NCI-H1417 treated with DMSO at 0.1 percent for 48 hours (cell line): ENCODE measurements around the gene TRIM47.
"Not testable (repeated sequence)": the region's sequence is repeated elsewhere in the genome, so short reads cannot be mapped to it uniquely, and the experiment has no call there.

Experiments used
- DNase-seq: peaks from one replicate; lab custom pipeline; 2025; lab: John Stamatoyannopoulos, UW

Gene TRIM47

DNA sequence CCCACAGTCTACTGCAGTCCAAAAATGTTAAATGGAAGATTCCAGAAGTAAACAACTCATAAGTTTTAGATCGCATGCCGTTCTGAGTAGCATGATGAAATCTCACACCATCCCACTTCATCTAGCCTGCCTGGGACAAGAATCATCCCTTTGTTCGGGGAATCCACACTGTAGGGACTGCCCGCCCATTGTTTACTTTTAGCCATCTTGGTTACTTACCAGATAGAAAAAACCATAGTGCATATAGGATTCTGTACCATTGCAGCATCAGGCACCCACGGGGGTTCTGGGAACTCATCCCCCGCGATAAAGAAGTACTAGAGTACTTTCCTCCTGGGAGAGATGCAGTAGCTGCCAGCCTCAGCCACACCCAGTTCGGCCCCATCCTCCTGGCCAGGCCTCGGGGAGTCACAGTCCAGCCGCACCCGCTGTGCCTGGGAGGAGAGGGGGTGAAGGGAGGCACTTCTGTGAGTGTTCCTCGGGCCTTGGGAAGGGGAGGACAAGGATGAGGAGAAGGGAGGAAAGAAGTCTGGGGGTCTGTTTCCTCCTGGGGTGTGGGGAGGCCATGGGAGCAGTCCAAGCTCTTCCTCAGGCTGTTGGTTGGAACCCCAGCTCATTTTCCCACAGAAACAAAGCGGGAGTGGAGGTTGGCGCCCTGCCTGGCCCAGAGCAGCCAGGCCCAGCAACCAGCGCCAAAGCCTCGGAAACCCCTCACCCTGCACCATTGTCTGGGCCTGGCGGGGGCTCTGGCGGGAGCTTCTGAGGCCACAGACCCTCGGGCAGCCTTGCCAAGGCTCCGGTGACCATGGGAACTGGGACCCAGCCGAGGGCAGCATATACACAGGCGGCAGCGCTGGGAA lies 8.9 kb downstream of the TRIM47 start:
- DNase-seq, result no peak

DNA sequence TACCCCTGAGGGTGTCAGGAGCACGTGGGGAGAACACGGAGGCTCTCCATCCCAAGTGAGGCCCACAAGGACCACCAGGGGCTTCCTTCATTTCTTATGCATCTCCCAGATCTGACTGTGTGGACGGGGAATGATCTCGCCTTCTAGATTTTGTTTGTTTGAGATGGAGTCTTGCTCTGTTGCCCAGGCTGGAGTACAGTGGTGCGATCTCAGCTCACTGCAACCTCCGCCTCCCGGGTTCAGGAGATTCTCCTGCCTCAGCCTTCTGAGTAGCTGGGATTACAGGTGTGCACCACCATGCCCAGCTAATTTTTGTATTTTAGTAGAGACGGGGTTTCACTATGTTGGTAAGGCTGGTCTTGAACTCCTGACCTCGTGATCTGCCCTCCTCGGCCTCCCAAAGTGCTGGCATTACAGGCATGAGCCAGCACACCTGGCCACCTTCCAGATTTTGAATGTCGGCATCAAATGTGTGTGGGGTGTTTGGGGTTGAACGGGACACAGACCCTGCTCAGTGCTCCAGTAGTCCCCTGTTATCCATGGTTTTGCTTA lies 9.6 kb downstream of the TRIM47 start:
- not testable (repeated sequence) for DNase-seq

DNA sequence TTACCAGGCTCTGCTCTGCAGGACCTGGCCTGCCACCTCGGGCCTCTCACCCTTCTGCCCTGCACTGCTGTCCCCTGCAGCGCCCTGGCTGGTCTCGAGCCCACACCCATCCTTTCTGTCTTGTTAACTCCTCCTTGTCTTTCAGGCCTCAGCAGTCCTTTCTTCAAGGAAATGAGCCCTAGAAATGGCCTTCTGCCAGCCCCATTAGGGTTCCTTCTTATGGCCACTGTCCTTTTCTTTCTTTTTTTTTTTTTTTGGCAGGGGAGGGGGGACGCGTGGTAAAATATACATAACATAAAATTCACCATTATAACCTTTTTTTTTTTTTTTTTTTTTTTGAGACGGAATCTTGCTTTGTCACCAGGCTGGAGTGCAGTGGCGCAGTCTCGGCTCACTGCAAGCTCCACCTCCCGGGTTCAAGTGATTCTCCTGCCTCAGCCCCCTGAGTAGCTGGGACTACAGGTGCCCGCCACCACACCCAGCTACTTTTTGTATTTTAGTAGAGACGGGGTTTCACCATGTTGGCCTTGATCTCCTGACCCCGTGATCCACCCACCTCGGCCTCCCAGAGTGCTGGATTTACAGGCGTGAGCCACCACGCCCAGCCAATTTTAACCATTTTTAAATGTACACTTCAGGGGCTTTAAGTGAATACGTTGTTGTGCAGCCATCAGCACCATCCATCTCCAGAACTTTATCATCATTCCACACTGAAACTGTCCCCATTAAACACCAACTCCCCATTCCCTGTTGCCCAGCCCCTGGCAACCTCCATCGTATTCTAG lies 12.8 kb downstream of the TRIM47 start:
- not testable (repeated sequence) for DNase-seq

DNA sequence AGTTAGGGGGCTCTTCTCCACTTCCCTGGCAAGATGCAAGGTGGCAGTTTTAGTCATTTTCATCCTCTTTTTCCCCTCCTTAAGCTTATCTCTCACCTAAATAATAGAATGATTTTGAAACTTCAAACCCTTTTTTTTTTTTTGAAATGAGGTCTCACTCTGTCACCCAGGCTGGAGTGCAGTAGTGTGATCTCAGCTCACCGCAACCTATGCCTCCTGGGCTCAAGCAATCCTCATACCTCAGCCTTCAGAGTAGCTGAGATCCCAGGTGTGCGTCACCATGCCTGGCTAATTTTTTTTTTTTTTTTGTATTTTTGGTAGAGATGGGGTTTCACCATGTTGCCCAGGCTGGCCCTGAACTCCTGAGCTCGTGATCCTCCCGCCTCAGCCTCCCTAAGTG lies 13.5 kb downstream of the TRIM47 start:
- DNase-seq, result not testable (repeated sequence)

DNA sequence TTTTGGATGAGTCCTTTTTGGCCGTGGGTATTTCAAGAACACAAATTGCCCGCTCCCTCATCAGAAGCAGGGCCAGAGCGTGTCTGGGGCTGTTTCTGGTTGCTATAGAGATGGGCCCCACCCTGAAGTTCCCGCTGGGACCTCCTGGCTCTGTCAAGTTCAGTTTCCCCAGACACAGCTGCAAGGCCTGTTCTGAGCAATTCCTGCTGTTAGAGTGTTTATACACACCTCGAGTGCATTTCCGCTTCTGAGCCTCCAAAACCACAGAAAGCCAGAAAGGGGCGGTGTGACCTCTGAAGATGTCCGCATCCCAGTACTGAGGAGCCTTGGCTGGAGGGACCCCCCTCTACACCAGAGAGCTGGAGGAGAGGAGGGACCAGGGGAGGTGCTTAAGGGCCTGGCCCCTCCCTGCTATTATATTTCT lies 13.9 kb downstream of the TRIM47 start:
- no peak for DNase-seq

DNA sequence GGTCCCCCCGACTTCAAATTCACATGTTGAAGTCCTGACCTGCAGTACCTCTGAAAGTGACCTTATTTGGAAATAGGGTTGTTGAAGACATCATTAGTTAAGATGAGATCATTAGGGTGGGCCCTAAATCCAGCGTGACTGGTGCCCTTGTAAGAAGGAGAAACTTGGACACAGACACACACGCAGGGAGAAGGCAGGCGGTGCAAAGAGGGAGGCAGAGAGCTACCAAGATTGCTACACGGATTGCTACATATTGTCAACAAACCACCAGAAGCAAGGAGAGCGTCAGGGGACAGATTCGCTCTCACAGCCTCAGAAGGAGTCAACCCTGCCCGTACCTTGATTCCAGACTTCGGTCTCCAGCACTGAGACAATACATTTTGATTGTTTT lies 16.5 kb downstream of the TRIM47 start:
- no peak for DNase-seq

DNA sequence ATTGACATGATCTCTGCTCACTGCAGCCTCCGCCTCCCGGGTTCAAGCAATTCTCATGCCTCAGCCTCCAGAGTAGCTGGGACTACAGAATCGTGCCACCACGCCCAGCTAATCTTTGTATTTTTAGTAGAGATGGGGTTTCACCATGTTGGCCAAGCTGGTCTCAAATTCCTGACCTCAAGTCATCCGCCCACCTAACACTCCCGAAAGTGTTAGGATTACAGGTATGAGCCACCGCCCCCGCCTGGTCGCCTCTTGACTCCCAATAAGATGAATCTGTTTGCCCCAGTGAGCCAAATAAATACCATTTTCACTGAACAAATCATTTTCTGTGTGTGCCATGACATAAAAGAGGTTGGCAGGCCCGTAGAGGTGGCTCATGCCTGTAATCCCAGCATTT lies 19.0 kb downstream of the TRIM47 start:
- not testable (repeated sequence) for DNase-seq

DNA sequence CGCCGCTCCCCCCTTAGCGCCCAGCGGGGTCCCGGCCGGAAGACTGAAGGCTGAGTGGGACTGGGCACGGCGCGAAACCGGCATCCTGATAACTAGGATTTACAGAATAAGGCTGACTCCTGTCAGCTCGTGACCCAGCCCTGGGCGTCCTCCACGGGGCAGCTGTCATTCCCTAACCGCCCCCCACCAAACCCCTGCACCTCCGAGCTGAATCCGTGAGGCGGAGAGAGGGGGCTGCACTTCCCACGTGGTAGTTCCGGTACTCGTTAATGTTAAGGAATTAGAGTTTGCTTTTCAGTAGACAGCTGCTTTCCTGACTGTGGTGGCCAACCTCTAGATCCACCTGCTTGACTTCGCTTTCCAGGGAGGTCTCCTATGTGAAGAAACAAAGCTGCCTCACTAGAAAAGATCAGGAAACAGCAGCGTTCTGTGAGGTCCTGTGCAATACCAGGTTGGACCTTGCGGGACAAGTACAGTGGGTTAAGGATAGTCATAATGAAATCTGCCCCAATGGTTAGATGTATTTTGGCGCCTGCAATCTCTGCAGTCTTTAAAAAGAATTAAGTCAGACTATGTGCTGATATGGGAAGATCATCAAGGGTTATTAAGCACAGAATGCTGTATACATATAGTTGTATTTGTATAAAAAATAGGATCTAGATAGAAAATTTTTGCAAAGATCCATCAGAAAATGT lies 22.2 kb downstream of the TRIM47 start:
- DNase-seq, result no peak

DNA sequence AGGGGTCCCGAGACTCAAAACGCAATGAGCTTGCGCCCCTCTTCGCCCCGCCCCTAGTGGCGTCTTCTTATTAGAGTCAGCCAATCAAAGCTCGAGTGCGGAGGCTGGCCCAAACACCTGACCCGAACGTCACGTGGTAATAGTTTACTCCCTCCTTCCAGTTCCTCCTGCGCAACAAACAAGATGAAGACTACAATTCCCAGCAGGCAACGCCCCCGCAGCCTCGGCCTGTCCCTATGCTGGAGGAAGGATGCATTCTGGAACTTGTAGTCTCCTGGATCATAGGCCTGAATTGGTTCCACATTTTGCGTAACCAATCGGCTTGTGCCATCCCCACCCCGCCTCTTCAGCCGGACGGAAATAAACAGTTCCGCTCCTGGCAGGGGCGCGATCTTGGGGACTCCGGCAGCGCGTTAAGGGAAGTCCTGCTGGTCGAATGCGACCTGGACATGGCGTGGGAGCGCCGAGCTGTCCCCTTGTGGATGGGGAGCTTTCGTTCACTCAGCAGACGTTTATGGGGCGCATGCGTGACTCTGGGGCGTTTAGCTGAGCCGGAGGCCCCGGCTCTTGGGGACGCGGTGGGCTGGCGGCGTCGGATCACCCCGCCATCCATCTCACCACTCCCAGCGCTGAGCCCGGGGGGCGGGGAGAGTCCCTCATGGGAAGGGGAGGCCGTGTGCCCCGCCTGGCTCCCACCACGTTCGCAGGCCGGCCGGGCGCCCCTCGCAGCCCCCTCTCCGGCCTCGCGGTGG lies 22.9 kb downstream of the TRIM47 start, which contains the start of gene WBP2:
WBP2 (minus strand) TSS at position 26 of the 752 bp plus-strand sequence. CDS start 38 bp downstream, outside the sequence.
- DNase-seq, result peak; percentile 98

DNA sequence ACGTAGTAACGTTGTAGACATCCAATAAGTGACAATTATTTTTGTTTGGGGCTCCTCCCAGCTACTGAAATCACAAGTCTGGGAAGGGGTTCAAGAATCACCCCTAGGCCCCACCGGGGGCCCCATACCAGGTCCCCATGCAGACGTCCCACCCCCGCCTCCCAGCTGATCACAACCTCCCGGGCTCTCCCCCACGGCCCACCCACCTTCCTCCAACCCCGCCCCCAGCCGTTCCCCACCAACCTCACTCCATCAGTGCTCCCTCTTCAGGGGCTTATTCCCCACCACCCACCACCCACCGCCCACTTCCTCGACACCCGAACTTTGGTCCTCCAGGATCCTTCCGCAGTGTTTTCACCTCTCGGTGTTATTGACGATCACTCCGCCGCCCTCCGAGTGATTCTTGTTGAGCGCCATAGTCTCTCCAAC lies 23.5 kb downstream of the TRIM47 start:
- no peak for DNase-seq

DNA sequence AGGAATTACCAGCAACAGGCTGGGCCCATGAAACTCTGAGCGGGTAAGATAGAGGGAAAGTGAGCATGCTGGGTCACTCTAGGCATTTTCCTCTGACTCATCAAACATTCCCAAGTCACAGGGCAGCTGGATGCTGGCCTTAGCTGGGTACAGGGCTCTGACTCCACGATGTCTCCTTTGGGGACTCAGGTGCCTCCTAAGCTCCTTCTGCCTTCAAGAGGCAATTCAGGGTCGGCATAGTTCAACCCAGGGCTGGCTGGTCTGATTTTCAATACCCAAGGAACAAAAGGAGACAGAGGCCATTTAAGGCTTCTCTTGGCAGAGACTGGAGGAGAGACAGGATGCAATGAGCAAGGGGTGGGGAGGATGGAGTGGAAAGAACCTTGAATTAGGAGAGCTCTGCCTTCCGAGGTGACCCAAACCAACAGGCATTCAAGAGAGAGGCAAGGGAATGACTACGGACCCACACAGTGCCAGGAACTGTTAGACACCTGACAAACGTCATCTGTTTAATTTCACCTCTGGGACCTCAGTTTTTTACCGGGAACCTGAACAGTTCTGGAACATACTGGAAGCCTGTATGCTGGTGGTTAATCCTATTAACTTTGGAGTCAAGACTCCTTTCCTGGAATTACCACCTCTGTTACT lies 24.2 kb downstream of the TRIM47 start:
- no peak for DNase-seq

DNA sequence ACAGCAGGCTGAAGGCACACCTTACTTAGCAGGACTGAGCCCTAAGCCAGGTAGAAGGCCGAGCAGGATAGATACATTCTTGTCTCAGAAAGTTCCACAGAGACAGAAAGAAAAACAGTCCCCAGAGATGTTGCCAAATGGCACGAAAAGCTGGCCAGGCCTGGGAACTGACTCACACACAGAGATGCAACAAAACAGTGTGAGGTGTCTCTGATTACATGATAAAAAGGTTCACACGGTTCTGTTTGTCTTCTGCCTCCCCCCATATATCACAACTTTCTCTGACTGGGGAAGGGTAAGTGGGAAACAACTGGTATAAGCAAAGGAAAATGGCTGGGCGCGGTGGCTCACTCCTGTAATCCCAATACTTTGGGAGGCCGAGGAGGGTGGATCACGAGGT lies 24.9 kb downstream of the TRIM47 start:
- no peak for DNase-seq

DNA sequence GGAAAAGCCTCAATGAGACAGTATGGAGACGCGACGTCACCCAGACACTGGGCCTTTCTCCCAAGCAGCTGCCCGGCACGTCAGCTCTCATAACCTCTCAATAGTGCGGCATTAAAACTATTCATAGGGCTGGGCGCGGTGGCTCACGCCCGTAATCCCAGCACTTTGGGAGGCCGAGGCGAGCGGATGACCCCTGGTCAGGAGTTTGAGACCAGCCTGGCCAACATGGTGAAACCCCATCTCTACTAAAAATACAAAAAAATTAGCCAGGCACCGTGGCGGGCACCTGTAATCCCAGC lies 26.7 kb downstream of the TRIM47 start:
- DNase-seq, result not testable (repeated sequence)

DNA sequence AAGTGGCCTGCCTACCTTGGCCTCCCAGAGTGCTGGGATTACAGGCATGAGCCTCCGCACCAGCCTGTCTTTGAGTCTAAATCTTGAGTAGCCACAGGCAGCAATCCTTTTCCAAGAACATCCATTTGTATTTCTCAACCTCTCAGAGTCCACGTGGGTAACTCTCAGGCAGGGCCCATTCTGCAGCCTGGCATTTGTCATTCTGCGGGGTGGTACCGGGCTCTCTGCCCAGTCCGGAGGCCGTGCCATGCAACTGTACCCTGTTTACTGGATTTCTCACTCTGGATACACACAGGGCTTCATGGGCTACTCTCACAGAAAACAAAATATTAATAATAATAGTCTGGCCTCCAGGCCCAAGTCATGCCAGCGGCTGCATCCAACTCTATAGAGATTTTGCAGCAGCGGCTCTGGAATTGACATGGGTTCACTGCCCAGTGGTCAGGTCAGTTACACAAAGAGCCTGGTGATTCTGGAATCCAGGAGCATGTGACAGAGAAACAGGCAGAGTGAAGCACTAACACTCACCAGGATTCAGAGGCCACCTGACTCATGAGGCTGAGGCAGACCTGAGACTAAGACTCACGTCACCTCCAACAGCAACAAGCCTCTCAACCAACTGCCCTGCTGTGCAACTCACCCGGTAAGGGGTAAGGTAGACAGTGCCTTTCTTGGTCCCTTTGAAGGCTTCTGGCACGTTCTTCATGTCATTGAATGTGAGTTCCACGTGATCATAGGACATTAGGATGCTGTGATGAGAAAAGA lies 27.3 kb downstream of the TRIM47 start:
- no peak for DNase-seq

DNA sequence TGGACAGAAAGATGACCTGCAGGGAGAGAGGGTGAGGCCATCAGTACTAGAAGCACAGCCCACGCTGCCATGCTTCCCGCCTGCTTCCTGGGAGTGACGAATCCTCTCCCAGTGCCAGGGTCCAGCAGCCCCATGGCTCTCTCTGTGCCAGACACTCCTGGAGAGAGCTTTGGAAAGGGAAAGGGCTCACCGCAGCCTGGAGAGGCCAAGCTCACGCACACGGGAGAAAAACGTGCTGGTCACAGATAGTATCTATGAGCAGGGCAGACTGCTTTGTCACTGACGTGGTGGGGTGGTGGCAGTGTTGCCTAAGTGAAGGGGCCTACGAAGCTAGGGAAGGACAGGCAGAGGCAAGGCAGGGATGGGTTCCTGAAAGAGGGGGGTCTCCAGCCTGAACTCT lies 28.7 kb downstream of the TRIM47 start:
- DNase-seq, result no peak

DNA sequence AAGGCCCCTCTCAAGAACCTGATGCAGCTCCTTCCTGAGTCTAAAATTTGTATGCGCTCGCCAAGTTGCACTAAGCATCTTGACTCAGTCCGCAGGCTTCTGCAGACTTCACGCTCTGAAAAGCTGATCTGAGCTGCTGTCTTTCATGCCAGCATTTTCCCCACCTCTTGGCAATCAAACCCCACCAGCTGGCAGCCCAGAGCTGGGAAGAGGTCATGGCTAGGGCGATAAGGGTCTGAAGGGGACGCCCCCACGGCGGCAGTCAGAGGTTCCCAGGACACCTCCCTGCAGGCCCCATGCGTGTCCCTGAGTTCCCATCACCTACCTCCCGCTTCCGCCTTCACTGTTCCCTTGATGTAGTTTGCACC lies 29.1 kb downstream of the TRIM47 start:
- DNase-seq, result no peak

DNA sequence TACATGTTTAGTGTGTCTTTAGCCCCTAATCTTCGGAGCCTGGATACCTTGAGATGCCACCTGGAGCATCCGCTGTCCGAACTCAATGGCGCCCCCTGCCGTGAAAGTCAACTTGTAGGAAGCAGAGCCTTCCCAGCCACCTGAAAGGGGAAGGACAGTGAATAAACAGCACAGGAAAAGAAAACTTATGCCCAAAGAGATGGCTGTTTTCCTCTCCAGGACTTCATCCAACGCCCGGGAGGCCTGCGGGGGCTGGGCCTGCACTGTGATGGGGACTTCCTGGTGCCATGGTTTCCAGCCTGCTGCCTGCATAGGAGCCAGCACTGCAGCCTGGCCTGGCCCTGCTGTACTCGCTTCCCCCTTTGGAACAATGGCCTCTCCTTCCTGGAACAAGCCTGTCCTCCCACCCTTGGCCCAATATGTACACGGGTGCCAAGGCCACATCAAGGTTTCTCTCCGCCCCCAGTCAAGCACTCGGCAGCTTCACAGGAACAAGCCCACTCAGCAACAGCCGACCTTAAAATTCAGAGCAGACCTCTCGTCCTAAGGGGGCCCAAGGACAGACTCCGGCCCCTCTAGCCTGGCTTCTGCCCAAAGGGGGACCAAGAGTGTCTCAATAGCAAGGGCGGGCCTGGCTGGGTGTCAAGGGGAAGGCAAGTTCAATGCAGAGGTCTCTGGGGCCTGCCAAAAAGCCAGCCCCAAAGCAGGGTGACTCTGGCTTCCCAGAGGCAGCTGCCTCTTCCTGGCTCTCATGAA lies 29.7 kb downstream of the TRIM47 start:
- DNase-seq, result no peak

DNA sequence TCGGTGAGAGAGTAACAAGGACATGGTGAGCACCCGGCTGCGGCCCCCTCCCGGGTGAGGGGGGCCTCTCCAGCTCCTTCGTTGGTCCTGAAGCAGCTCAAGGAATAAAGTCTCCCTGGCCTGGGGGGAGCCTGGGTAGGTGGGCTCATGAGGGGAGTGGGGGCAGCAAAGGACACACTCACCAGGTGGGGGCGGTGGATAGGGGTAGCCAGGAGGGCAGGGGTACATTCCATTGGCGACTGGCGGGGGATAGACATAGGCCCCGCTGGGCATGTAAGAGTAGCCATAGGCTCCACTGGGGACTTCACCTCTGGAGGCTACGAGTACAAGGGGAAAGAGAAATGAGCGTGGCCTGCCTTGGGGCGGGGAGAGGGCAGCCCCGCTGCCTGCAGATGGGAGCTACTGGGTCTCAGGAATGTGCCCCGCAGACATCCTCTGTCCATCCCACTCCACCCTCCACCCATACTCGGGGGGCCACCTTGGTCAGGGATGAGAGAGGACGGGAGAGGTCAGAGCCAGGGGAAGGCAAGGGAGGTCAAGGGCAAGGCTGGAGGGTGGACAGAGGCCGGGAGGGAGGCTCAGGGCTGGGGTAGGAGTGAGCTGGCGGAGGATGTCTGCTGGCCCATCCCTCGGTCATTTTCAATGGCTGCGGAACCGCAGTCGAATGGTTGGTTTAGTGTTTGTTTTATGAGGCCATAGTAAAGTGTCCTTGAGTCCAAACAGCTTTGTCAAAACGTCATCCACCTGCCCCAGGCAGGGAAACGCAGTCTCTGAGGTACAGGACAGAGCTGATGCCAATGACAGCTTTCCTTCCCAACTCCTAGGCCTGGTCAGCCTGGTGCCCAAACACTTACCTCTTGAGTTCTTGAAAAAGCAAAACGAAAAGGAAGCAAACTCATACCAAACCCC lies 30.5 kb downstream of the TRIM47 start:
- no peak for DNase-seq
